ENCODE measurements around the gene ATP9A. TPM values are rescaled to one million over a fixed set of nuclear protein-coding genes. Genes with fewer than 3 reads are reported as not detected.

ATP9A gene
- total RNA-seq, 1 experiment from 2014 or later = 18.6 TPM

DNA sequence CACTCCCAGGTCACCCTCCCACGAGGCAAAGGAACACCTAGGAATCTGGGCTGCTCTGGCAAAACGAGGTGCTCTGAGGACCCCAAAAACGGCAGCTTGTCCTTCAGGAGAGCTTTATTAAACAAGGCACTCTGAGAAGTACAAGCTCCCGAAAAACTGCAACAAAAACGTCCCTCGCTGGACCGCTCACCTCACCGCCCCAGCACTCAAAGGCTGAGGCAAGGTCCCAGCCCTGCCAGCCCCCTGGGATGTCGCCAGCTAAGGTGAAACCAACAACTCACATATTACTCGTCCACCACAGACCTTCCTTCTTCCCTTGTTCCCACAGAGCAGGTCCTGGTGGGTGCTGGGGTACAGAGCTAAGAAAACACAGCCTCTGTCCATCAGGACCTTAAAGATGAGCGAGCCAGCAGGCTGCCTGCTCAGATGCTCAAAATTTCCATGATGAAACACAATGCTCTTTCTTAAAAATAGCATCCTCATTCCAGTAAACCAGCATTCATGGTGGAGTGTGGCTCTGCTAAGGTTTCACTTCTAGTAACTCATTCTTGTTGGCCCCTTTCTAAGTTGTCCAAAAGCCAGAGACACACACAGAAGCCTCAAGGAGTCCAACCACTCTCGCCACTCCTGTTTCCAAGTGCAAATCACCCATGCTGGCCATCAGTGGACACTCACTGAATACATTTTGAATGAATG, 35.9 kb downstream of the ATP9A start:
- H3K27me3 ChIP-seq (ENCODE audit: insufficient read depth, low read depth) = no peaks in the 10 kb centered on the region
- H3K9me2 ChIP-seq (ENCODE audit: insufficient read depth) = no peaks in the 10 kb centered on the region
- peaks cover 24% of the 10 kb centered on the region for H3K4me1 ChIP-seq (replicated peaks; ENCODE audit: insufficient read depth)
- CTCF ChIA-PET = no interaction called here
- TF ChIP-seq CTCF (conservative IDR thresholded peaks at IDR 0.05) (no peak), EZH2 (IDR thresholded peaks at IDR 0.05; ENCODE audit: low read depth) (no peak)
- H3K4me3 ChIP-seq = no peak overlapping the region
- no peak overlapping the region for H3K4me2 ChIP-seq
- H3K9me3 ChIP-seq (ENCODE audit: insufficient read depth, low read depth) = no peaks in the 10 kb centered on the region
- BruUV-seq (replicated peaks) = no TSS peak
- POLR2A ChIA-PET (ENCODE audit: unreplicated experiment) = interaction anchor here (0.6 kb wide), 1 partner anchor 1400 kb away, joined by 4 read pairs; no protein-coding TSS in a partner anchor
- no peak overlapping the region for H2AFZ ChIP-seq
- H4K20me1 ChIP-seq (ENCODE audit: insufficient read depth) = no peaks in the 10 kb centered on the region
- DNase-seq = no peak
- H3K27ac ChIP-seq = no peak overlapping the region
- H3K36me3 ChIP-seq (ENCODE audit: low read depth) = no peaks in the 10 kb centered on the region
- intact Hi-C loops (cut with micrococcal nuclease; ENCODE audit: unreplicated experiment) = no loop called here
- 0 out of 2 replicates have a peak, but pooled peaks cover 4% of the 10 kb centered on the region for H3K79me2 ChIP-seq (ENCODE audit: low read depth)
- peaks cover 21% of the 10 kb centered on the region for H3F3A ChIP-seq (ENCODE audit: insufficient read depth, low read depth)

- POLR2A ChIA-PET (ENCODE audit: unreplicated experiment) = no interaction called here
- Histone ChIP-seq H4K20me1 (ENCODE audit: insufficient read depth) (no peaks in the 10 kb centered on the region), H3K79me2 (ENCODE audit: low read depth) (0 out of 2 replicates have a peak, but pooled peaks cover 4% of the 10 kb centered on the region), H3K9me2 (ENCODE audit: insufficient read depth) (no peaks in the 10 kb centered on the region), H3F3A (ENCODE audit: insufficient read depth, low read depth) (peaks cover 18% of the 10 kb centered on the region), H2AFZ (no peak overlapping the region), H3K4me2 (no peak overlapping the region), H3K4me3 (no peak overlapping the region), H3K9me3 (ENCODE audit: insufficient read depth, low read depth) (no peaks in the 10 kb centered on the region), H3K36me3 (ENCODE audit: low read depth) (no peaks in the 10 kb centered on the region), H3K27ac (no peak overlapping the region), H3K27me3 (ENCODE audit: insufficient read depth, low read depth) (no peaks in the 10 kb centered on the region), H3K4me1 (replicated peaks; ENCODE audit: insufficient read depth) (peaks cover 20% of the 10 kb centered on the region)
- no peak for DNase-seq
- intact Hi-C loops (cut with micrococcal nuclease; ENCODE audit: unreplicated experiment) = no loop called here
- BruUV-seq (replicated peaks) = no TSS peak
- CTCF ChIA-PET = no interaction called here
- TF ChIP-seq EZH2 (IDR thresholded peaks at IDR 0.05; ENCODE audit: low read depth) (no peak), CTCF (conservative IDR thresholded peaks at IDR 0.05) (no peak)
Observed at GRCh38 chr20:51731731-51732095, 36.5 kb downstream of the ATP9A start.

GRCh38 chr20:51729771-51730170, 38.4 kb downstream of the ATP9A start:
- Histone ChIP-seq H2AFZ (no peak overlapping the region), H3K4me2 (no peak overlapping the region), H3K9me3 (ENCODE audit: insufficient read depth, low read depth) (no peaks in the 10 kb centered on the region), H3K4me3 (no peak overlapping the region), H3K27me3 (ENCODE audit: insufficient read depth, low read depth) (no peaks in the 10 kb centered on the region), H3K79me2 (ENCODE audit: low read depth) (0 out of 2 replicates have a peak, but pooled peaks cover 3% of the 10 kb centered on the region), H4K20me1 (ENCODE audit: insufficient read depth) (no peaks in the 10 kb centered on the region), H3K9me2 (ENCODE audit: insufficient read depth) (no peaks in the 10 kb centered on the region), H3K36me3 (ENCODE audit: low read depth) (no peaks in the 10 kb centered on the region), H3K4me1 (replicated peaks; ENCODE audit: insufficient read depth) (peaks cover 20% of the 10 kb centered on the region), H3F3A (ENCODE audit: insufficient read depth, low read depth) (peaks cover 21% of the 10 kb centered on the region), H3K27ac (no peak overlapping the region)
- DNase-seq = no peak
- TF ChIP-seq EZH2 (IDR thresholded peaks at IDR 0.05; ENCODE audit: low read depth) = no peak
- TF ChIP-seq CTCF (conservative IDR thresholded peaks at IDR 0.05) = no peak
- ChIA-PET CTCF (no interaction called here), POLR2A (ENCODE audit: unreplicated experiment) (no interaction called here)
- intact Hi-C loops (cut with micrococcal nuclease; ENCODE audit: unreplicated experiment) = no loop called here
- BruUV-seq (replicated peaks) = no TSS peak
